Glutamatergic neuron (in vitro differentiated cells): Measurements from ENCODE around the gene GSTO1. TPM values are rescaled to one million over a fixed set of nuclear protein-coding genes. Genes with fewer than 3 reads are reported as not detected.

ENCODE experiments used
- DNase-seq: peaks from one replicate; pipeline ENCODE4 v3.0.0; 2022
- H3K27ac Mint-ChIP-seq: one replicate; pipeline ENCODE4 v1.8.0; 2020; ENCODE audit warnings: mild to moderate bottlenecking, mixed read lengths, inconsistent platforms; ENCODE audit not compliant: unreplicated experiment
- H3K27me3 Mint-ChIP-seq: one replicate; pipeline ENCODE4 v1.8.0; 2020; ENCODE audit warnings: mild to moderate bottlenecking, moderate library complexity, mixed read lengths, inconsistent platforms; ENCODE audit not compliant: unreplicated experiment
- H3K36me3 Mint-ChIP-seq: one replicate; pipeline ENCODE4 v1.8.0; 2020; ENCODE audit warnings: mild to moderate bottlenecking, mixed read lengths, inconsistent platforms; ENCODE audit not compliant: unreplicated experiment
- H3K4me1 Mint-ChIP-seq: one replicate; pipeline ENCODE4 v1.8.0; 2020; ENCODE audit warnings: mild to moderate bottlenecking, low read depth, mixed read lengths, inconsistent platforms; ENCODE audit not compliant: unreplicated experiment
- H3K4me3 Mint-ChIP-seq: one replicate; pipeline ENCODE4 v1.8.0; 2020; ENCODE audit warnings: mild to moderate bottlenecking, mixed read lengths, inconsistent platforms; ENCODE audit not compliant: unreplicated experiment
- H3K9me3 Mint-ChIP-seq: one replicate; pipeline ENCODE4 v1.8.0; 2020; ENCODE audit warnings: mild to moderate bottlenecking, moderate library complexity, mixed read lengths, inconsistent platforms; ENCODE audit not compliant: unreplicated experiment
- CTCF ChIP-seq: fragments of 200-600 bp; sonication (generic); IDR thresholded peaks from one replicate; pipeline ENCODE4 v1.5.0; 2021; ENCODE audit not compliant: partially characterized antibody, unreplicated experiment
- long read RNA-seq: library from polyadenylated mRNA; unstranded; transcript quantifications from one replicate; pipeline ENCODE4 v2.0.0, GENCODE V29; 2020; ENCODE audit not compliant: unreplicated experiment
- total RNA-seq: library from RNA; stranded (reverse); fragmentation: NEBNext Ultra II Directional; extraction: Animal tissue kit (Norgen Biotek cat#: 25700); gene quantifications from one replicate; pipeline ENCODE4 v1.2.1, GENCODE V29; 2021; ENCODE audit not compliant: unreplicated experiment

Gene GSTO1
- total RNA-seq, result 26.8 TPM
- long read RNA-seq, transcript GSTO1-202 (6 exons, 972 nt), result major isoform, 21 of 28 reads
- long read RNA-seq, partial matches to known transcripts, result 0 of 28 reads
- long read RNA-seq, other reads (novel, unspliced or antisense), result 4 of 28 reads

GRCh38 chr10:104254493-104255310, at the start of gene GSTO1:
Gene GSTO1, plus strand, starts transcription at chr10:104254892. Its CDS starts 37 bp downstream, at chr10:104254929.
- peak within 1 kb of the TSS; percentile 10 for H3K27ac Mint-ChIP-seq
- H3K36me3 Mint-ChIP-seq, result no peaks in the 10 kb centered on the region
- H3K4me1 Mint-ChIP-seq, result peaks cover 14% of the 10 kb centered on the region
- peak within 1 kb of the TSS; percentile 89 for H3K4me3 Mint-ChIP-seq
- peaks cover 3% of the 10 kb centered on the region for H3K27me3 Mint-ChIP-seq
- peaks cover 4% of the 10 kb centered on the region for H3K9me3 Mint-ChIP-seq
- TF ChIP-seq CTCF, result no peak
- DNase-seq, result peak; percentile 48

- no peak overlapping the region for H3K4me3 Mint-ChIP-seq
- TF ChIP-seq CTCF, result no peak
- no peaks in the 10 kb centered on the region for H3K9me3 Mint-ChIP-seq
- H3K27ac Mint-ChIP-seq, result no peak overlapping the region
- no peak for DNase-seq
- no peaks in the 10 kb centered on the region for H3K27me3 Mint-ChIP-seq
- H3K4me1 Mint-ChIP-seq, result peaks cover 3% of the 10 kb centered on the region
- no peaks in the 10 kb centered on the region for H3K36me3 Mint-ChIP-seq
Measured at GRCh38 chr10:104208730-104209129, 46.0 kb upstream of the GSTO1 start.

GRCh38 chr10:104209575-104210198, 45.0 kb upstream of the GSTO1 start:
- Mint-ChIP-seq H3K4me3 (no peak overlapping the region), H3K27me3 (no peaks in the 10 kb centered on the region), H3K4me1 (peaks cover 3% of the 10 kb centered on the region), H3K9me3 (no peaks in the 10 kb centered on the region), H3K36me3 (no peaks in the 10 kb centered on the region), H3K27ac (no peak overlapping the region)
- peak; percentile 28 for TF ChIP-seq CTCF
- DNase-seq, result peak; percentile 47

GRCh38 chr10:104216631-104217030, 38.1 kb upstream of the GSTO1 start:
- Mint-ChIP-seq H3K4me1 (no peaks in the 10 kb centered on the region), H3K27ac (no peak overlapping the region), H3K27me3 (peaks cover 3% of the 10 kb centered on the region), H3K9me3 (no peaks in the 10 kb centered on the region), H3K36me3 (no peaks in the 10 kb centered on the region), H3K4me3 (no peak overlapping the region)
- no peak for TF ChIP-seq CTCF
- DNase-seq, result no peak

- no peak overlapping the region for H3K4me3 Mint-ChIP-seq
- no peak overlapping the region for H3K27ac Mint-ChIP-seq
- no peaks in the 10 kb centered on the region for H3K9me3 Mint-ChIP-seq
Measured at GRCh38 chr10:104218751-104219150, 35.9 kb upstream of the GSTO1 start.

More at GRCh38 chr10:104218751-104219150, 35.9 kb upstream of the GSTO1 start:
- DNase-seq, result no peak
- Mint-ChIP-seq H3K27me3 (peaks cover 5% of the 10 kb centered on the region), H3K4me1 (no peaks in the 10 kb centered on the region), H3K36me3 (no peaks in the 10 kb centered on the region)
- TF ChIP-seq CTCF, result no peak
